IPS-15b (cell line): ENCODE results near the gene NELL1.

Experiments
- H3K27me3 ChIP-seq: one replicate; pipeline ENCODE4 v1.6.1; 2013; ENCODE audit warnings: low read length; ENCODE audit not compliant: control insufficient read depth, insufficient read depth
- H3K36me3 ChIP-seq: one replicate; pipeline ENCODE4 v1.6.1; 2013; ENCODE audit warnings: low read length; ENCODE audit not compliant: control insufficient read depth, insufficient read depth
- H3K4me1 ChIP-seq: one replicate; pipeline ENCODE4 v1.6.1; 2013; ENCODE audit warnings: mild to moderate bottlenecking, low read length; ENCODE audit not compliant: control insufficient read depth, insufficient read depth
- H3K4me3 ChIP-seq: one replicate; pipeline ENCODE4 v1.5.1; 2013; ENCODE audit warnings: low read depth, low read length
- H3K9ac ChIP-seq: one replicate; pipeline ENCODE4 v1.6.1; 2013; ENCODE audit warnings: low read depth, mild to moderate bottlenecking, low read length
- H3K9me3 ChIP-seq: one replicate; pipeline ENCODE4 v1.6.1; 2013; ENCODE audit warnings: mild to moderate bottlenecking, low read length; ENCODE audit not compliant: control insufficient read depth, insufficient read depth

Gene NELL1

DNA sequence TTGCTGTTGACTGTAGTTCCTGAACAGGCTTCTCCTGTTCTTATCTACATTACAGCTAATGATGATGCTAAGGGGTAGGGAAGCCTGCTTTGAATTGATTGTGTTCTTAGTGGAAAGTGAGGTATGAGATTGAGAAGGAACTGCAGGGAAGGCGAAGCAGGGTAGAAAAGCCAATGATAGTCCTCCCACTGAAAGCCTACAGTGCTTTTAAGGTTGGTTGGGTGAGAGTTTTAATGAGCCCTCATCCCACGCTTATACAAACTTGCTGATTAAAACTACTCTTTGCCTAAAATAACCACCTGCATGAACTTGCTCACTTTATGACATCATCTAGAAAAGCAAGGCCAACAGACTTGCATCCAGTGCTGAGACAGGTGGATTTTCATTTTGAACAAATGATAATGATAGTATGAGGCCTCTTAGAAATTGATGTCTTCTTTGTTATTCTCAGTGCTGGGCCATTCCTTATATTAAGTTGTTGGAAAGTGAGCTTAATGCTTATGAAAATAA lies 891.1 kb downstream of the NELL1 start:
- no peak overlapping the region for H3K9ac ChIP-seq
- H3K9me3 ChIP-seq, result no peaks in the 10 kb centered on the region
- H3K4me1 ChIP-seq, result no peaks in the 10 kb centered on the region
- H3K27me3 ChIP-seq, result no peaks in the 10 kb centered on the region
- no peaks in the 10 kb centered on the region for H3K36me3 ChIP-seq
- H3K4me3 ChIP-seq, result no peak overlapping the region

DNA sequence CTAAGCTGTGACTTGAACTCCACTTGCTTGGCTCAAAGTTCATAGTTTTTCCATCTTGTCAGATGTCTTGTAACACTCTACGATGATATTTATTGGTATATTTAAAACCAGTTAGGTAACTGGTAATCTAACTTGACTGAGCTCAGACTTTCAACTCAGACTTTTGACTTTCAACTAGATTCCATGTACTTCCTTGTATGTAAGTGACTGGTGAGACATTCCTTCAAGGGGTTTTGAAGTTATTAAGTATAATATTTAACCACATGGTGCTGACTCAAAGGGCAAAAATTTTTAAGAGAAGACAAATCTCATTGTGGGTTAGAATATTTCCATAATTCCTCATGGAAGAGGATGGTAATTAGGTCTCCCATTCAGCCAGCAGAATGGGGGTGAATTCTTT lies 892.2 kb downstream of the NELL1 start:
- Histone ChIP-seq H3K36me3 (no peaks in the 10 kb centered on the region), H3K9me3 (no peaks in the 10 kb centered on the region), H3K4me3 (no peak overlapping the region), H3K9ac (no peak overlapping the region), H3K4me1 (no peaks in the 10 kb centered on the region), H3K27me3 (no peaks in the 10 kb centered on the region)

DNA sequence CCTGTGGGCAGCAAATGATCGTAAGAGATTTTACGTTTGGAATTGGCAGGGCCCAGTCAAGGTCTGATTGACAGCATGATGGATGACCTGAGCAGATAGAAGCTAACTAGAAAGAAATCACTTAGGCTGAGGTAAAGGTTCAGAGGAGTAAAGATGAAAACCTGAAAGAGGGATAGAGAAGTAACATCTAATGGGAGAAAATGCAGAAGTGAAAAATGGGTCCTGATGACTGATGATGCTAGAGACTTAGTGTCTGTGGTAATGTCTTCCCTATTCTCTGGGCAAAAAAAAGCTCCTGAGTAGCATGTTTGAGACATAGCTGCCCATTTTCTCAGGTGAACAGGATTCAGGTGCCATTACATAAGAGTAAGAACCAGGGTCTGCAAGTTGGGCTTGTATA lies 894.7 kb downstream of the NELL1 start:
- Histone ChIP-seq H3K4me3 (no peak overlapping the region), H3K4me1 (no peaks in the 10 kb centered on the region), H3K9me3 (no peaks in the 10 kb centered on the region)

DNA sequence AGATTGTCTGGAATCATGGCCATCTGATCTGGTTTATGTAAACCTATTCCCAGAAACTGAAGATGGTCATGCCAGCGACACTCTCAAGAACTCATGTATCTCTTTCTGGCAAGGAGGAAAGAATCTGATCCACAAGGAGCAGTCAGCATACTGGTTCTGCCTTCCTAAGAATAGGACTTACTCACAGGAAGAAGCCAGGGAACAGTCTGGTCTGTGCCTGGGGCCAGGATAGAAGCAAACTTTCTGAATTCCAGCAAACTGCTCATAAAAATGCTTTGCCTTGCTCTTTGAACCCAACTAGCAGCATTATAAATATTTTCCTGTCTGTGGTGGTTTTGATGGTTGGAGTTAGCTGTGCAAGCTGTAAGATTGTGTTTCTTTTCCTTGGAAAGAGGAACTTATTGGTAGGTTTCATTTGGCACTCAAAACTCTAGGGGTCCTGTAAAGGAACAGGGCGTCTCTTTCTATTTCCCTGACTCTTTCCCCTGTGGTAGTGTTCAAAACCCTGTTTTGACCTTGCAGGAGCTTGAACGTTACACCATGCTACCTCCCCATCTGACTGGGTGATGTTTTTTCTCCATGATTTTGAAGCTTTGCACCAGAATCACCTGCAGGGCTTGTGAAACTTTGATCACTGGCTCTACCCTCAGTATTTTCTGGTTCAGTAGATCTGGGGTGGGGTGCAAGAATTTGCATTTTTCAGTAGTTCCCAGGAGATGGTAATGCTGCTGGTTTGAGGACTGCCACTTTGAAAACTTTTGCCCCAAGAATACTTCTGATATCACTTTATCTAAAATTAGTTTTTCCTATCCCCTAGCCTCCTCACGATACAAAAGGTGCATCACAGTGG lies 895.7 kb downstream of the NELL1 start:
- H3K9me3 ChIP-seq, result no peaks in the 10 kb centered on the region
- H3K36me3 ChIP-seq, result no peaks in the 10 kb centered on the region
- no peaks in the 10 kb centered on the region for H3K27me3 ChIP-seq
- no peak overlapping the region for H3K4me3 ChIP-seq
- no peaks in the 10 kb centered on the region for H3K4me1 ChIP-seq
- no peak overlapping the region for H3K9ac ChIP-seq

More for the DNA sequence above, 894.7 kb downstream of the NELL1 start:
- no peaks in the 10 kb centered on the region for H3K27me3 ChIP-seq
- H3K9ac ChIP-seq, result no peak overlapping the region
- H3K36me3 ChIP-seq, result no peaks in the 10 kb centered on the region

DNA sequence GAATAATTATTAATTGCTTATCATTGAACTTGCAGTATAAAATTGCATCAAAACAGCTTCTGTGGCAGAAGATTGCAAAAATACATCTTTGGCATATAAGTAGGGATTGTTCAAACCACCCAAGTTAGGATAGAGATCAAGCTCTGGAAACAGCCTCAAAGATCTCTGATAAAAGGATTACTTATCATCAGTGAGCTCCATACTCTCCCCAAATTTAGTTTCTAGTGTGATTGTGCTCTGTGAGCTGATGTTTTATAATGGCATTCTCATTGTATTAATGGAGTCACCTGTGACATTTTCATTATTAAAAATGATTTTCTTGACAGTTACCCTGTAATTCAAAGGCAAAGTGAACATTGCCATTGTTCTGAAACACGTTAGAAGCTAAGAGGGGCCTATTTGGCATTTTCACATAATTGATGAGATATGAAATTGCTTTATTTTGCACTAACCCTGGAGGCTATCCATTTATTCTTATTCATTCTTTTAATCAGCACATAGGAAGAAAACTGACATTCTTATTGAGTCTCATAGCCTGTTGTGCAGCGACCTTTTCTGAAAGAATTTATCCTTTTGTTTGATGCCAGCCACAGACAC lies 897.2 kb downstream of the NELL1 start:
- no peaks in the 10 kb centered on the region for H3K36me3 ChIP-seq
- no peaks in the 10 kb centered on the region for H3K4me1 ChIP-seq
- H3K4me3 ChIP-seq, result no peak overlapping the region
- H3K27me3 ChIP-seq, result no peaks in the 10 kb centered on the region
- no peak overlapping the region for H3K9ac ChIP-seq
- H3K9me3 ChIP-seq, result no peaks in the 10 kb centered on the region

DNA sequence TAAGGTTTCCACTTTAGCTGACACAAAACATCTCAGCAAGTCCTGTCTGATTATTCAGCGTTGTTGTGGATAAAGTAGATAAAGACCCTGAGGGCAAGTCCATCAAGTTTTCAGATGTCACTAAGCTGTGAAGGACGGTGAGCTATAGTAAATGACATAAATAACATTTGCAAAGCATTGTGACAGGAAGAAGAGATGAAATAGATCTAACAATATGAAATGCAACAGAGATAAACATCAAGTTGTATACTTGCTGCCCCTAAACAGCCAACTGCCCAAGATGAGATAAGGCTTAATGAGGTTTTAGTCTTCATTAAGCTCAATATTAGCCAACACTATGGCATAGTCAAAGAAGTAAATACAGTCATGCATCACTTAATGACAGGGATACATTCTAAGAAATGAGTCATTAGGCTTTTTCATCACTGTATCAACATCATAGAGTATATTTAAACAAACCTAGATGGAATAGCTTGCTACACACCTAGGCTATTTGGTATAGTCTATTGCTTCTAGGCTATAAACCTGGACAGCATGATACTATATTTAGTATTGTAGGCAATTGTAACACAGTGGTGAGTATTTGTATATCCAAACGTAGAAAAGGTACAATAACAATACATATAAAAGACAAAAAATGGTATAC lies 898.4 kb downstream of the NELL1 start:
- Histone ChIP-seq H3K36me3 (no peaks in the 10 kb centered on the region), H3K9me3 (no peaks in the 10 kb centered on the region), H3K9ac (no peak overlapping the region), H3K4me1 (no peaks in the 10 kb centered on the region), H3K4me3 (no peak overlapping the region), H3K27me3 (no peaks in the 10 kb centered on the region)

DNA sequence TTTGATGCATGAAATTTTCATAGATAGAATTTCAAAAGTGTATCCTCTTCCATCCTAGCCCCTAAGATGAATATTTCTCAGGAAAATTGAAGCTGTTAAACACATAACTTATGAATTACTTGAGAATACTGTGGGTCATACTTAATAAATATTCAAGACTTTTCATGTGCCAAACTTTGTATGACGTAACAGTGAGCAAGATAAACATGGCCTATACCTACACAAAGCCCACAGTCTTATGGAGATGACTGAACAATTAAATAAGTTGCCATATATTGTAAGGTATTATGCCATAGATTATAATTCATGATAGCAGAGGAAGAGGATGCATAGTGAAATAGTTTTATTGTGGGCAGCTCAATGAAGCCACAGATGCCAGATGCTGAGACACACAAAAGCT lies 902.8 kb downstream of the NELL1 start:
- H3K27me3 ChIP-seq, result no peaks in the 10 kb centered on the region
- no peak overlapping the region for H3K9ac ChIP-seq
- H3K9me3 ChIP-seq, result no peaks in the 10 kb centered on the region
- H3K4me1 ChIP-seq, result no peaks in the 10 kb centered on the region
- H3K4me3 ChIP-seq, result no peak overlapping the region
- H3K36me3 ChIP-seq, result no peaks in the 10 kb centered on the region

DNA sequence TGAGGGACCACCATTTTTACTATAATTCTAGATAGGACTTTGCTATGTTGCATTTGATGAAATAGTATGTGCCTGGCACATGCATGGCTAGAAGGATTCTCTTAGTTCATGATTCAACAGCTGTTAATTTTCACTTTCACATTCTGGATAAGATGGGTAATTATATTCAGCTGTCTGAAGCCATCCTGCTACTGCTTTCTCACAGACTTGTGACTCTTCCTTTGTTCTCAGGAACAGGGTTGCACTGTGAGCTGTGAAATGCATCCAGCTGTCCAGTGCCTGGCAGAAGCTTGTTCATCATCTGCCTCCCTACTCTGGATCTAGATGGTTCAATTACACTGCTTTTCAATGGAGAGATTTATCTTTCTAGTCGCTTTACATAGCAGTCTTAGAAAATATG lies 913.4 kb downstream of the NELL1 start:
- Histone ChIP-seq H3K4me1 (no peaks in the 10 kb centered on the region), H3K4me3 (no peak overlapping the region), H3K9me3 (no peaks in the 10 kb centered on the region), H3K36me3 (no peaks in the 10 kb centered on the region), H3K9ac (no peak overlapping the region), H3K27me3 (no peaks in the 10 kb centered on the region)

DNA sequence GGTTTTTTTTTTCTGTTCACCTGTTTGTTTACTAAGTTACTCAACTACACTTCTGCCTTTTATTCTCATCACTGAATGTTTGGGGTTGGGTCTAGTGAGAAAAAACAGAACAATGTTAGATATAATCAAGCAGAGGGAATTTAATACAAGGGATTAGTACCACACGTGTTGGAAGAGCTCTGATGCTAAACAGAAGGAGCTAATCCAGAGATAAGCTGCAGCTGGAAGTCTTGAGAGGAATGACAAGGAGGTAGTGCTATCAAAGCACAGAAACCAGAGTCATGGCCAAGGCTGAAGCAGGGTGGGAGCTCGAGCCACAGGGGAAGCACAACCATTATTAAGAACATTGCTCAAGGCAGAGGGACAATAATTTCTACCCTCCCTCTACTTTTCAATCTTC lies 919.4 kb downstream of the NELL1 start:
- Histone ChIP-seq H3K36me3 (no peaks in the 10 kb centered on the region), H3K9ac (no peak overlapping the region), H3K9me3 (no peaks in the 10 kb centered on the region), H3K27me3 (no peaks in the 10 kb centered on the region), H3K4me1 (no peaks in the 10 kb centered on the region), H3K4me3 (no peak overlapping the region)

DNA sequence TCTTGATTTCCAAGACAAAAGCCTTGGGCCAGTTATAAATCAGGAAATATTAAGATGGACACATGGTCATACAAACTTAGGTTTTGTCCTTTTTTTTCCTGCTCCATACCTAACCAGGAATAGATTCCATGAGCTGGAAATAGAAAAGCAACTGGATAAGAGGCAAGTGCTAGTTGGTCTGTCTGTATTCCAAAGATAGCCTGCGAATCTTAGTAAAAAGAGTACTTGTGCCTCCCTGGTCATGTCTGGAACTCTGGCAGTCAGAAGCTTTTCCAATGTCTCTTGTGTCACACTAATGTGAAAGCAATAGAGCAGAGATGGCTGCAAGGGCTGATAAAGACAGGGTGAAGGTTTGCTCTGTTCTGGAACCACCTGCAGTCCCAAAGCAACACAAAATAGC lies 933.3 kb downstream of the NELL1 start:
- H3K4me1 ChIP-seq, result no peaks in the 10 kb centered on the region
- no peak overlapping the region for H3K4me3 ChIP-seq
- no peaks in the 10 kb centered on the region for H3K9me3 ChIP-seq
- no peaks in the 10 kb centered on the region for H3K36me3 ChIP-seq
- H3K27me3 ChIP-seq, result no peaks in the 10 kb centered on the region
- H3K9ac ChIP-seq, result no peak overlapping the region

DNA sequence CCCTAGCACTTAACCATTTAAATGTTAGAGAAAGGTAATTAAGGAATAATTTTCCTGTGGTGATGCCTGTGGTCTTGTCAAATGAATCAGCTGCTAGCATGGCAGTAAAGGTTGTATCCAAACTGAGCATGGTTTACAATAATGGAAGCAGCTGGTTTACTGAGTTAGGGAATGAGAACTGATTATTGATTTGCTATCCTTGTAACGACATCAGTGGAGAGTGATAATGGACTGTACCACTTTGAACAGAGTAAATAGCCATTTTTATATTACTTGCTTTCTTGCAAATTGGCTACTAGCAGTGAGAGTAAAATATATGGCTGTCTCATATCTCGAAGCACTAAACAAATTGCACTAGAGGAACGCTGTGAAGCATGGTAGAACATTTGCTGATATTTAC lies 934.5 kb downstream of the NELL1 start:
- H3K9ac ChIP-seq, result no peak overlapping the region
- no peak overlapping the region for H3K4me3 ChIP-seq
- H3K9me3 ChIP-seq, result no peaks in the 10 kb centered on the region
- H3K4me1 ChIP-seq, result no peaks in the 10 kb centered on the region
- no peaks in the 10 kb centered on the region for H3K36me3 ChIP-seq
- no peaks in the 10 kb centered on the region for H3K27me3 ChIP-seq

DNA sequence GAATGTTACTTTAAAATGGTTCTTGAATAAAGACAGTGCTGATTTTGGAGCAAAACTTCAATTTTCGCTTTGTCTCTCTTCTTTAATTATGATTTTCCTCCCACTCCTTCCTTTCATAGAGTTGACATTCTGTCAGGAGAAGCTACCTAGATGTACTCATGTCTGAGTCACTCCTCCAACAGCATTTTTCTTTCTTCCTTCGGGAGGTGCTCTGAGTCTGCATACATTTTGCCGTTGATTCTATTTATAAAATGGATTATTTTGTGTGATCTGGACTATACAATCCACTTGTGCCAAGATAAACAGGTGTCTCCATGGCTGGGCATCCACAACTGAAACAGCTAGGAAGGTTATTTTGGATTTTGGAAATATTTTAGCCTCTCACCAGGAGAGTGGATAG lies 935.2 kb downstream of the NELL1 start:
- no peak overlapping the region for H3K4me3 ChIP-seq
- H3K27me3 ChIP-seq, result no peaks in the 10 kb centered on the region
- no peaks in the 10 kb centered on the region for H3K36me3 ChIP-seq
- no peaks in the 10 kb centered on the region for H3K4me1 ChIP-seq
- no peaks in the 10 kb centered on the region for H3K9me3 ChIP-seq
- H3K9ac ChIP-seq, result no peak overlapping the region
